DND-41 (cell line): ENCODE measurements around the gene PLPPR1.

Experiments used
- ATAC-seq: fragments of 200-7000 bp; cut with Tn5 transposase; 3 replicates; pipeline ENCODE4 v1.9.1; 2021; ENCODE audit warnings: low read depth; ENCODE audit not compliant: insufficient read depth
- DNase-seq: peaks from one replicate; pipeline ENCODE4 v3.0.0-alpha.2; 2020
- H2AFZ ChIP-seq: 2 replicates; pipeline ENCODE4 v1.6.0; 2012; ENCODE audit warnings: low read depth, low read length
- H3K27ac ChIP-seq: 2 replicates; pipeline ENCODE4 v1.5.1; 2012; ENCODE audit warnings: low read length, inconsistent platforms
- H3K27me3 ChIP-seq: fragments of 200-600 bp; sonication (generic); 2 replicates; pipeline ENCODE4 v1.6.0; 2012; ENCODE audit warnings: low read length, mild to moderate bottlenecking, inconsistent platforms; ENCODE audit not compliant: insufficient read depth, poor library complexity
- H3K36me3 ChIP-seq: 2 replicates; pipeline ENCODE4 v1.5.1; 2012; ENCODE audit warnings: low read length, inconsistent platforms; ENCODE audit not compliant: insufficient read depth
- H3K4me1 ChIP-seq: 2 replicates; pipeline ENCODE4 v1.5.1; 2012; ENCODE audit warnings: mild to moderate bottlenecking, low read length; ENCODE audit not compliant: insufficient read depth
- H3K4me2 ChIP-seq: 2 replicates; pipeline ENCODE4 v1.6.0; 2012; ENCODE audit warnings: mild to moderate bottlenecking, moderate library complexity, low read length, inconsistent platforms; ENCODE audit not compliant: insufficient read depth
- H3K4me3 ChIP-seq, 2 experiments: fragments of 200-600 bp in 1 of 2; shearing (Covaris generic) in 1 of 2; 2 replicates each; pipeline ENCODE4 v1.5.1; 2012 to 2016; ENCODE audit warnings: inconsistent platforms in 2 of 2, low read length in 2 of 2, mild to moderate bottlenecking in 2 of 2, low read depth in 1 of 2, moderate library complexity in 1 of 2
- H3K79me2 ChIP-seq: 2 replicates; pipeline ENCODE4 v1.6.0; 2012; ENCODE audit warnings: low read length, inconsistent platforms; ENCODE audit not compliant: insufficient read depth
- H3K9ac ChIP-seq: 2 replicates; pipeline ENCODE4 v1.6.0; 2012; ENCODE audit warnings: low read depth, mild to moderate bottlenecking, inconsistent platforms, low read length, moderate library complexity
- H3K9me3 ChIP-seq: 2 replicates; pipeline ENCODE4 v1.5.1; 2012; ENCODE audit warnings: low read length, moderate library complexity, mild to moderate bottlenecking, inconsistent platforms; ENCODE audit not compliant: insufficient read depth, severe bottlenecking
- H4K20me1 ChIP-seq: 2 replicates; pipeline ENCODE4 v1.6.0; 2012; ENCODE audit warnings: low read length; ENCODE audit not compliant: insufficient read depth
- CTCF ChIP-seq: IDR thresholded peaks from 2 replicates; pipeline ENCODE4 v1.5.1; 2012; ENCODE audit warnings: borderline replicate concordance, low read length, moderate library complexity, mild to moderate bottlenecking; ENCODE audit not compliant: poor library complexity, severe bottlenecking; ENCODE audit errors: extremely low read depth
- EZH2 ChIP-seq: IDR thresholded peaks from 3 replicates; pipeline ENCODE4 v1.6.1; 2012; ENCODE audit warnings: borderline replicate concordance, low read depth, mild to moderate bottlenecking, moderate library complexity, low read length, inconsistent platforms; ENCODE audit not compliant: severe bottlenecking

The PLPPR1 gene

GRCh38 chr9:101027236-101027635, 1.3 kb upstream of the PLPPR1 start:
- Histone ChIP-seq H3K27ac (no peak overlapping the region), H3K9ac (no peak overlapping the region), H3K4me2 (no peak overlapping the region), H3K79me2 (no peaks in the 10 kb centered on the region), H3K4me1 (no peaks in the 10 kb centered on the region), H2AFZ (no peak overlapping the region), H3K27me3 (no peaks in the 10 kb centered on the region), H3K9me3 (no peaks in the 10 kb centered on the region), H3K36me3 (no peaks in the 10 kb centered on the region), H4K20me1 (no peaks in the 10 kb centered on the region), H3K4me3 (no peak overlapping the region)
- ATAC-seq = no peak
- no peak for DNase-seq
- TF ChIP-seq CTCF (no peak), EZH2 (no peak)

- no peaks in the 10 kb centered on the region for H3K9me3 ChIP-seq
- TF ChIP-seq CTCF (no peak), EZH2 (no peak)
- H3K4me3 ChIP-seq = no peak overlapping the region
- no peaks in the 10 kb centered on the region for H4K20me1 ChIP-seq
- ATAC-seq (no peak), DNase-seq (no peak)
- no peaks in the 10 kb centered on the region for H3K27me3 ChIP-seq
- no peaks in the 10 kb centered on the region for H3K4me1 ChIP-seq
- H3K79me2 ChIP-seq = no peaks in the 10 kb centered on the region
- no peaks in the 10 kb centered on the region for H3K36me3 ChIP-seq
- no peak overlapping the region for H3K4me2 ChIP-seq
- H3K9ac ChIP-seq = no peak overlapping the region
- H3K27ac ChIP-seq = no peak overlapping the region
- H2AFZ ChIP-seq = no peak overlapping the region
Measured at GRCh38 chr9:101027733-101028345, 688 bp upstream of the PLPPR1 start.

- Histone ChIP-seq H3K9ac (no peak overlapping the region), H3K9me3 (no peaks in the 10 kb centered on the region), H3K4me3 (no peak overlapping the region), H3K4me2 (no peak overlapping the region), H3K27me3 (no peaks in the 10 kb centered on the region), H3K79me2 (no peaks in the 10 kb centered on the region), H4K20me1 (no peaks in the 10 kb centered on the region), H3K36me3 (no peaks in the 10 kb centered on the region), H3K27ac (no peak overlapping the region), H2AFZ (no peak overlapping the region), H3K4me1 (no peaks in the 10 kb centered on the region)
- DNase-seq (no peak), ATAC-seq (no peak)
- TF ChIP-seq CTCF (no peak), EZH2 (no peak)
Measured at GRCh38 chr9:101029315-101030085, 973 bp downstream of the PLPPR1 start.
